Measurements from ENCODE around the gene NUDT6.

The NUDT6 gene

GRCh38 chr4:122906859-122907305 lies 15.5 kb downstream of the NUDT6 start:
- no peaks in the 10 kb centered on the region for H3K4me1 ChIP-seq
- H3K4me2 ChIP-seq (ENCODE audit: low read length): no peak overlapping the region
- H3K4me3 ChIP-seq (ENCODE audit: low read depth, low read length): no peak overlapping the region
- H3K27me3 ChIP-seq (ENCODE audit: control insufficient read depth, insufficient read depth, low read length): no peaks in the 10 kb centered on the region
- no peaks in the 10 kb centered on the region for H3K79me2 ChIP-seq
- no peak overlapping the region for H2AFZ ChIP-seq
- TF ChIP-seq CTCF (IDR thresholded peaks at IDR 0.05): no peak
- no peaks in the 10 kb centered on the region for H3K9me3 ChIP-seq (ENCODE audit: control insufficient read depth, low read length)
- no peak overlapping the region for H3K27ac ChIP-seq
- no peak overlapping the region for H3K9ac ChIP-seq
- H3K36me3 ChIP-seq (ENCODE audit: control insufficient read depth, insufficient read depth, low read length): no peaks in the 10 kb centered on the region

GRCh38 chr4:122903766-122904288 lies 18.6 kb downstream of the NUDT6 start:
- no peak overlapping the region for H3K27ac ChIP-seq
- no peaks in the 10 kb centered on the region for H3K27me3 ChIP-seq (ENCODE audit: control insufficient read depth, insufficient read depth, low read length)
- no peak for TF ChIP-seq CTCF (IDR thresholded peaks at IDR 0.05)
- no peaks in the 10 kb centered on the region for H3K36me3 ChIP-seq (ENCODE audit: control insufficient read depth, insufficient read depth, low read length)
- no peak overlapping the region for H3K4me2 ChIP-seq (ENCODE audit: low read length)
- H3K9ac ChIP-seq: no peak overlapping the region
- H2AFZ ChIP-seq: no peak overlapping the region
- H3K9me3 ChIP-seq (ENCODE audit: control insufficient read depth, low read length): no peaks in the 10 kb centered on the region
- no peaks in the 10 kb centered on the region for H3K79me2 ChIP-seq
- no peak overlapping the region for H3K4me3 ChIP-seq (ENCODE audit: low read depth, low read length)
- no peaks in the 10 kb centered on the region for H3K4me1 ChIP-seq

GRCh38 chr4:122901247-122902010 lies 21.0 kb downstream of the NUDT6 start:
- no peak overlapping the region for H2AFZ ChIP-seq
- H3K4me2 ChIP-seq (ENCODE audit: low read length): no peak overlapping the region
- no peak overlapping the region for H3K27ac ChIP-seq
- no peak for TF ChIP-seq CTCF (IDR thresholded peaks at IDR 0.05)
- no peak overlapping the region for H3K9ac ChIP-seq
- H3K4me1 ChIP-seq: no peaks in the 10 kb centered on the region
- H3K27me3 ChIP-seq (ENCODE audit: control insufficient read depth, insufficient read depth, low read length): no peaks in the 10 kb centered on the region
- H3K79me2 ChIP-seq: no peaks in the 10 kb centered on the region
- no peak overlapping the region for H3K4me3 ChIP-seq (ENCODE audit: low read depth, low read length)
- no peaks in the 10 kb centered on the region for H3K9me3 ChIP-seq (ENCODE audit: control insufficient read depth, low read length)
- H3K36me3 ChIP-seq (ENCODE audit: control insufficient read depth, insufficient read depth, low read length): no peaks in the 10 kb centered on the region

GRCh38 chr4:122900314-122900713 lies 22.1 kb downstream of the NUDT6 start:
- Histone ChIP-seq H3K27ac (no peak overlapping the region), H3K79me2 (no peaks in the 10 kb centered on the region), H3K4me1 (no peaks in the 10 kb centered on the region), H3K27me3 (ENCODE audit: control insufficient read depth, insufficient read depth, low read length) (no peaks in the 10 kb centered on the region), H3K9ac (no peak overlapping the region), H3K4me2 (ENCODE audit: low read length) (no peak overlapping the region), H3K4me3 (ENCODE audit: low read depth, low read length) (no peak overlapping the region), H3K36me3 (ENCODE audit: control insufficient read depth, insufficient read depth, low read length) (no peaks in the 10 kb centered on the region), H2AFZ (no peak overlapping the region), H3K9me3 (ENCODE audit: control insufficient read depth, low read length) (no peaks in the 10 kb centered on the region)
- TF ChIP-seq CTCF (IDR thresholded peaks at IDR 0.05): no peak

- H3K36me3 ChIP-seq (ENCODE audit: control insufficient read depth, insufficient read depth, low read length): no peaks in the 10 kb centered on the region
- H3K4me3 ChIP-seq (ENCODE audit: low read depth, low read length): no peak overlapping the region
- H3K4me1 ChIP-seq: no peaks in the 10 kb centered on the region
- H3K9ac ChIP-seq: no peak overlapping the region
- no peak overlapping the region for H3K4me2 ChIP-seq (ENCODE audit: low read length)
- H3K27me3 ChIP-seq (ENCODE audit: control insufficient read depth, insufficient read depth, low read length): no peaks in the 10 kb centered on the region
- H3K79me2 ChIP-seq: no peaks in the 10 kb centered on the region
- H3K27ac ChIP-seq: no peak overlapping the region
- TF ChIP-seq CTCF (IDR thresholded peaks at IDR 0.05): no peak
- no peak overlapping the region for H2AFZ ChIP-seq
- H3K9me3 ChIP-seq (ENCODE audit: control insufficient read depth, low read length): no peaks in the 10 kb centered on the region
Measured at GRCh38 chr4:122899682-122900081, 22.7 kb downstream of the NUDT6 start.

Data from parathyroid adenoma (tissue), 2 donors.